DND-41 (cell line): ENCODE measurements around the gene WNT8B.

Source experiments
- ATAC-seq: fragments of 200-7000 bp; cut with Tn5 transposase; 3 replicates; pipeline ENCODE4 v1.9.1; 2021; ENCODE audit warnings: low read depth; ENCODE audit not compliant: insufficient read depth
- DNase-seq: peaks from one replicate; pipeline ENCODE4 v3.0.0-alpha.2; 2020
- H2AFZ ChIP-seq: 2 replicates; pipeline ENCODE4 v1.6.0; 2012; ENCODE audit warnings: low read depth, low read length
- H3K27ac ChIP-seq: 2 replicates; pipeline ENCODE4 v1.5.1; 2012; ENCODE audit warnings: low read length, inconsistent platforms
- H3K27me3 ChIP-seq: fragments of 200-600 bp; sonication (generic); 2 replicates; pipeline ENCODE4 v1.6.0; 2012; ENCODE audit warnings: low read length, mild to moderate bottlenecking, inconsistent platforms; ENCODE audit not compliant: insufficient read depth, poor library complexity
- H3K36me3 ChIP-seq: 2 replicates; pipeline ENCODE4 v1.5.1; 2012; ENCODE audit warnings: low read length, inconsistent platforms; ENCODE audit not compliant: insufficient read depth
- H3K4me1 ChIP-seq: 2 replicates; pipeline ENCODE4 v1.5.1; 2012; ENCODE audit warnings: mild to moderate bottlenecking, low read length; ENCODE audit not compliant: insufficient read depth
- H3K4me2 ChIP-seq: 2 replicates; pipeline ENCODE4 v1.6.0; 2012; ENCODE audit warnings: mild to moderate bottlenecking, moderate library complexity, low read length, inconsistent platforms; ENCODE audit not compliant: insufficient read depth
- H3K4me3 ChIP-seq, 2 experiments: fragments of 200-600 bp in 1 of 2; shearing (Covaris generic) in 1 of 2; 2 replicates each; pipeline ENCODE4 v1.5.1; 2012 to 2016; ENCODE audit warnings: inconsistent platforms in 2 of 2, low read length in 2 of 2, mild to moderate bottlenecking in 2 of 2, low read depth in 1 of 2, moderate library complexity in 1 of 2
- H3K79me2 ChIP-seq: 2 replicates; pipeline ENCODE4 v1.6.0; 2012; ENCODE audit warnings: low read length, inconsistent platforms; ENCODE audit not compliant: insufficient read depth
- H3K9ac ChIP-seq: 2 replicates; pipeline ENCODE4 v1.6.0; 2012; ENCODE audit warnings: low read depth, mild to moderate bottlenecking, inconsistent platforms, low read length, moderate library complexity
- H3K9me3 ChIP-seq: 2 replicates; pipeline ENCODE4 v1.5.1; 2012; ENCODE audit warnings: low read length, moderate library complexity, mild to moderate bottlenecking, inconsistent platforms; ENCODE audit not compliant: insufficient read depth, severe bottlenecking
- H4K20me1 ChIP-seq: 2 replicates; pipeline ENCODE4 v1.6.0; 2012; ENCODE audit warnings: low read length; ENCODE audit not compliant: insufficient read depth
- CTCF ChIP-seq: IDR thresholded peaks from 2 replicates; pipeline ENCODE4 v1.5.1; 2012; ENCODE audit warnings: borderline replicate concordance, low read length, moderate library complexity, mild to moderate bottlenecking; ENCODE audit not compliant: poor library complexity, severe bottlenecking; ENCODE audit errors: extremely low read depth
- EZH2 ChIP-seq: IDR thresholded peaks from 3 replicates; pipeline ENCODE4 v1.6.1; 2012; ENCODE audit warnings: borderline replicate concordance, low read depth, mild to moderate bottlenecking, moderate library complexity, low read length, inconsistent platforms; ENCODE audit not compliant: severe bottlenecking

The WNT8B gene

DNA sequence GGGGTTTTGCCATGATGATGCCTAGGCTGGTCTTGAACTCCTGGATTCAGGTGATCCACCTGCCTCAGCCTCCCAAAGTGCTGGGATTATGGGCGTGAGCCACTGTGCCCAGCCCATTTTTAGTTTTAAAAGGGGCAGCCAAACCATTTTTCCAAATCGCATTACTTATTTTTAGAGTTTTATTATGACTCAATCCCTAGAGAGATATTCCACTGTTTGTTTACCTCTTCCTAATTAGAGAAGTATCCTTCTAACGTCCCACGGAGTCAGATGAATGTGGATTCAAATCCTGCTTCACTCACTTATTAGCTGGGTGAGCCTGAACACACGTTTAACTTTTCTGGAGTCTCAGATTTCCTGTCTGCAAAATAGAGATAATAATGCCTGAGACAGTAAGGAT is 15.2 kb downstream of the WNT8B start:
- Histone ChIP-seq H3K4me2 (no peak overlapping the region), H4K20me1 (no peaks in the 10 kb centered on the region), H3K9me3 (no peaks in the 10 kb centered on the region), H3K79me2 (no peaks in the 10 kb centered on the region), H3K36me3 (no peaks in the 10 kb centered on the region), H2AFZ (no peak overlapping the region), H3K9ac (no peak overlapping the region), H3K4me3 (no peak overlapping the region), H3K4me1 (peaks cover 19% of the 10 kb centered on the region), H3K27me3 (no peaks in the 10 kb centered on the region), H3K27ac (no peak overlapping the region)
- ATAC-seq (no peak), DNase-seq (no peak)
- TF ChIP-seq CTCF (no peak), EZH2 (no peak)

DNA sequence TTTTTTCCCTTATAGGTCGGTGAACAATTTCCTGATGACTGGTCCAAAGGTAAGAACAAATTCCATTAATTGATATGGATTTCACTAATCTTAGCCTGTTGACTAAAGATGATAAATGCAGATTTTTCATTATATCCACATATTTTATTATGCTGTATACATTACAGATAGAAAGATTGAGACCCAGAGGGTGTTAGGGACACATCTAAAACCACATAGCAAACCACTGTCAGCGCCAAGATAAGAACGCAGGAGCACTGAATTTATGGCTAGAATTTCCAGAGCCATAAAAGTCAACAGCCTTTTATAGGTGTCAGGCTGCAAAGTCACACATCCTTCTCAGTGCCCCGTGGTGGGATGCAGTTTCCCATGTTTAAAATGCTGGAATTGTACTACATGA is 16.2 kb downstream of the WNT8B start:
- H2AFZ ChIP-seq, result no peak overlapping the region
- H3K4me3 ChIP-seq, result no peak overlapping the region
- ATAC-seq, result no peak
- H3K9ac ChIP-seq, result no peak overlapping the region
- no peak for DNase-seq
- H3K27ac ChIP-seq, result no peak overlapping the region
- no peaks in the 10 kb centered on the region for H4K20me1 ChIP-seq
- H3K9me3 ChIP-seq, result no peaks in the 10 kb centered on the region
- TF ChIP-seq EZH2 (no peak), CTCF (no peak)
- H3K27me3 ChIP-seq, result no peaks in the 10 kb centered on the region
- no peaks in the 10 kb centered on the region for H3K79me2 ChIP-seq
- H3K36me3 ChIP-seq, result no peaks in the 10 kb centered on the region
- H3K4me1 ChIP-seq, result peaks cover 27% of the 10 kb centered on the region
- H3K4me2 ChIP-seq, result no peak overlapping the region

GRCh38 chr10:100480002-100480401 is 17.2 kb downstream of the WNT8B start:
- H3K4me3 ChIP-seq, result no peak overlapping the region
- H3K9ac ChIP-seq, result no peak overlapping the region
- H3K36me3 ChIP-seq, result peaks cover 10% of the 10 kb centered on the region; the same call in 1 of the 2 replicates
- H3K27me3 ChIP-seq, result no peaks in the 10 kb centered on the region
- H3K9me3 ChIP-seq, result no peaks in the 10 kb centered on the region
- no peaks in the 10 kb centered on the region for H4K20me1 ChIP-seq
- no peak for DNase-seq
- H3K79me2 ChIP-seq, result no peaks in the 10 kb centered on the region
- no peak for TF ChIP-seq EZH2
- TF ChIP-seq CTCF, result no peak
- no peak for ATAC-seq
- no peak overlapping the region for H3K4me2 ChIP-seq
- no peak overlapping the region for H2AFZ ChIP-seq
- peaks cover 27% of the 10 kb centered on the region for H3K4me1 ChIP-seq
- H3K27ac ChIP-seq, result no peak overlapping the region
